ENCODE data around the gene SPEM2.

Gene SPEM2

GRCh38 chr17:7409716-7410115, 15.7 kb upstream of the SPEM2 start:
- Mint-ChIP-seq H3K4me3 (no peak overlapping the region), H3K27ac (no peak overlapping the region), H3K9me3 (no peaks in the 10 kb centered on the region), H3K36me3 (no peaks in the 10 kb centered on the region), H3K4me1 (peaks cover 28% of the 10 kb centered on the region)
- ATAC-seq (no peak), DNase-seq (ENCODE audit: low spot score in 2 of 2) (no peak)

GRCh38 chr17:7410634-7411426, 14.6 kb upstream of the SPEM2 start:
- Mint-ChIP-seq H3K9me3 (no peaks in the 10 kb centered on the region), H3K4me3 (no peak overlapping the region), H3K36me3 (no peaks in the 10 kb centered on the region), H3K4me1 (peaks cover 22% of the 10 kb centered on the region), H3K27ac (no peak overlapping the region)
- ATAC-seq, result no peak
- no peak for DNase-seq (ENCODE audit: low spot score in 2 of 2)

GRCh38 chr17:7411427-7411750, 14.0 kb upstream of the SPEM2 start:
- ATAC-seq (no peak), DNase-seq (ENCODE audit: low spot score in 2 of 2) (no peak)
- H3K36me3 Mint-ChIP-seq, result no peaks in the 10 kb centered on the region
- H3K9me3 Mint-ChIP-seq, result no peaks in the 10 kb centered on the region
- H3K27ac Mint-ChIP-seq, result no peak overlapping the region
- peaks cover 21% of the 10 kb centered on the region for H3K4me1 Mint-ChIP-seq
- H3K4me3 Mint-ChIP-seq, result no peak overlapping the region

GRCh38 chr17:7413346-7413985, 11.9 kb upstream of the SPEM2 start:
- no peaks in the 10 kb centered on the region for H3K9me3 Mint-ChIP-seq
- H3K4me1 Mint-ChIP-seq, result peaks cover 20% of the 10 kb centered on the region
- no peaks in the 10 kb centered on the region for H3K36me3 Mint-ChIP-seq
- ATAC-seq (no peak), DNase-seq (ENCODE audit: low spot score in 2 of 2) (no peak)
- no peak overlapping the region for H3K4me3 Mint-ChIP-seq
- H3K27ac Mint-ChIP-seq, result peak overlapping the region; percentile 21

GRCh38 chr17:7414837-7415236, 10.6 kb upstream of the SPEM2 start:
- ATAC-seq, result no peak
- DNase-seq (ENCODE audit: low spot score in 2 of 2), result no peak
- peaks cover 14% of the 10 kb centered on the region for H3K4me1 Mint-ChIP-seq
- no peaks in the 10 kb centered on the region for H3K9me3 Mint-ChIP-seq
- no peaks in the 10 kb centered on the region for H3K36me3 Mint-ChIP-seq
- no peak overlapping the region for H3K27ac Mint-ChIP-seq
- H3K4me3 Mint-ChIP-seq, result no peak overlapping the region

- H3K9me3 Mint-ChIP-seq, result no peaks in the 10 kb centered on the region
- ATAC-seq, result no peak
- H3K27ac Mint-ChIP-seq, result no peak overlapping the region
- DNase-seq (ENCODE audit: low spot score in 2 of 2), result no peak
- no peak overlapping the region for H3K4me3 Mint-ChIP-seq
- peaks cover 14% of the 10 kb centered on the region for H3K4me1 Mint-ChIP-seq
- H3K36me3 Mint-ChIP-seq, result no peaks in the 10 kb centered on the region
Measured at GRCh38 chr17:7415784-7416183, 9.6 kb upstream of the SPEM2 start.

GRCh38 chr17:7416323-7416722, 9.1 kb upstream of the SPEM2 start:
- Mint-ChIP-seq H3K36me3 (no peaks in the 10 kb centered on the region), H3K4me1 (peaks cover 14% of the 10 kb centered on the region), H3K4me3 (no peak overlapping the region), H3K9me3 (no peaks in the 10 kb centered on the region), H3K27ac (peak overlapping the region; percentile 51)
- ATAC-seq, result no peak
- DNase-seq (ENCODE audit: low spot score in 2 of 2), result no peak

GRCh38 chr17:7417056-7417655, 8.3 kb upstream of the SPEM2 start:
- H3K4me1 Mint-ChIP-seq, result peaks cover 14% of the 10 kb centered on the region
- ATAC-seq, result no peak
- no peaks in the 10 kb centered on the region for H3K9me3 Mint-ChIP-seq
- no peak for DNase-seq (ENCODE audit: low spot score in 2 of 2)
- no peaks in the 10 kb centered on the region for H3K36me3 Mint-ChIP-seq
- peak overlapping the region; percentile 51 for H3K27ac Mint-ChIP-seq
- no peak overlapping the region for H3K4me3 Mint-ChIP-seq

- H3K9me3 Mint-ChIP-seq, result no peaks in the 10 kb centered on the region
- ATAC-seq (no peak), DNase-seq (ENCODE audit: low spot score in 2 of 2) (no peak)
- peak overlapping the region; percentile 1 for H3K27ac Mint-ChIP-seq
- H3K36me3 Mint-ChIP-seq, result no peaks in the 10 kb centered on the region
- H3K4me1 Mint-ChIP-seq, result peaks cover 7% of the 10 kb centered on the region
- no peak overlapping the region for H3K4me3 Mint-ChIP-seq
Measured at GRCh38 chr17:7418472-7419152, 6.8 kb upstream of the SPEM2 start.

- Mint-ChIP-seq H3K36me3 (no peaks in the 10 kb centered on the region), H3K9me3 (no peaks in the 10 kb centered on the region), H3K4me1 (peaks cover 7% of the 10 kb centered on the region), H3K4me3 (no peak within 1 kb of the TSS), H3K27ac (peak within 1 kb of the TSS; percentile 26)
- DNase-seq (ENCODE audit: low spot score in 2 of 2) (no peak), ATAC-seq (no peak)
Measured at GRCh38 chr17:7419819-7420610, 5.4 kb upstream of the SPEM2 start, which contains the start of gene SPEM1. SPEM1 (plus strand) TSS chr17:7420324; CDS start chr17:7420385, 61 bp downstream.

GRCh38 chr17:7421186-7421585, 4.2 kb upstream of the SPEM2 start:
- no peak overlapping the region for H3K4me3 Mint-ChIP-seq
- ATAC-seq (no peak), DNase-seq (ENCODE audit: low spot score in 2 of 2) (no peak)
- no peak overlapping the region for H3K27ac Mint-ChIP-seq
- peaks cover 6% of the 10 kb centered on the region for H3K4me1 Mint-ChIP-seq
- no peaks in the 10 kb centered on the region for H3K36me3 Mint-ChIP-seq
- no peaks in the 10 kb centered on the region for H3K9me3 Mint-ChIP-seq

- ATAC-seq (no peak), DNase-seq (ENCODE audit: low spot score in 2 of 2) (no peak)
- no peaks in the 10 kb centered on the region for H3K9me3 Mint-ChIP-seq
- no peaks in the 10 kb centered on the region for H3K36me3 Mint-ChIP-seq
- H3K4me1 Mint-ChIP-seq, result no peaks in the 10 kb centered on the region
- no peak overlapping the region for H3K4me3 Mint-ChIP-seq
- no peak overlapping the region for H3K27ac Mint-ChIP-seq
Measured at GRCh38 chr17:7423679-7424078, 1.7 kb upstream of the SPEM2 start.

- H3K4me3 Mint-ChIP-seq, result no peak overlapping the region
- no peaks in the 10 kb centered on the region for H3K4me1 Mint-ChIP-seq
- DNase-seq (ENCODE audit: low spot score in 2 of 2) (no peak), ATAC-seq (no peak)
- H3K27ac Mint-ChIP-seq, result no peak overlapping the region
- H3K36me3 Mint-ChIP-seq, result no peaks in the 10 kb centered on the region
- H3K9me3 Mint-ChIP-seq, result no peaks in the 10 kb centered on the region
Measured at GRCh38 chr17:7425756-7426155, 340 bp downstream of the SPEM2 start.

GRCh38 chr17:7426203-7426863, 917 bp downstream of the SPEM2 start:
- no peak for DNase-seq (ENCODE audit: low spot score in 2 of 2)
- no peak overlapping the region for H3K4me3 Mint-ChIP-seq
- H3K27ac Mint-ChIP-seq, result no peak overlapping the region
- H3K9me3 Mint-ChIP-seq, result no peaks in the 10 kb centered on the region
- no peak for ATAC-seq
- H3K4me1 Mint-ChIP-seq, result no peaks in the 10 kb centered on the region
- H3K36me3 Mint-ChIP-seq, result no peaks in the 10 kb centered on the region

Measured in stimulated activated effector memory CD8-positive, alpha-beta T cell treated with anti-CD3 and anti-CD28 coated beads, Interleukin-12 subunit alpha, Interleukin-12 subunit beta, amount 100 ng/mL, for 72 hours (primary cell).